ENCODE measurements around the gene FBP2. TPM values are rescaled to one million over a fixed set of nuclear protein-coding genes. Genes with fewer than 3 reads are reported as not detected.

FBP2 gene
- total RNA-seq, 1 experiment from 2014 or later: not detected

GRCh38 chr9:94584555-94584954 lies 9.1 kb downstream of the FBP2 start:
- POLR2A ChIA-PET: no interaction called here
- Mint-ChIP-seq H3K36me3 (no peaks in the 10 kb centered on the region), H3K4me1 (no peaks in the 10 kb centered on the region), H3K27me3 (ENCODE audit: low read depth) (no peaks in the 10 kb centered on the region), H3K27ac (no peak overlapping the region), H3K4me3 (no peak overlapping the region), H3K9me3 (peaks cover 4% of the 10 kb centered on the region)
- ATAC-seq (no peak), DNase-seq (ENCODE audit: low spot score) (no peak)
- TF ChIP-seq NFE2L1 (CRISPR knock-in tag; IDR thresholded peaks at IDR 0.05) (no peak), ZNF121 (CRISPR knock-in tag; IDR thresholded peaks at IDR 0.05) (no peak), MAX (CRISPR knock-in tag; IDR thresholded peaks at IDR 0.05) (no peak), IRF2 (CRISPR knock-in tag; IDR thresholded peaks at IDR 0.05; ENCODE audit: borderline replicate concordance, low read depth) (no peak), ATF2 (CRISPR knock-in tag; IDR thresholded peaks at IDR 0.05; ENCODE audit: borderline replicate concordance, low read depth) (no peak), ZNF232 (CRISPR knock-in tag; IDR thresholded peaks at IDR 0.05) (no peak), NR3C1 (CRISPR knock-in tag; conservative IDR thresholded peaks at IDR 0.05; ENCODE audit: low read depth) (no peak), TEAD4 (CRISPR knock-in tag; IDR thresholded peaks at IDR 0.05) (no peak), ZBTB21 (CRISPR knock-in tag; IDR thresholded peaks at IDR 0.05; ENCODE audit: borderline replicate concordance) (no peak), CBFB (CRISPR knock-in tag; IDR thresholded peaks at IDR 0.05; ENCODE audit: low read depth) (no peak), MYBL2 (CRISPR knock-in tag; IDR thresholded peaks at IDR 0.05) (no peak), PRRX2 (CRISPR knock-in tag; IDR thresholded peaks at IDR 0.05) (no peak), PREB (CRISPR knock-in tag; IDR thresholded peaks at IDR 0.05; ENCODE audit: borderline replicate concordance) (no peak)
- TF ChIP-seq, protein P1, sequence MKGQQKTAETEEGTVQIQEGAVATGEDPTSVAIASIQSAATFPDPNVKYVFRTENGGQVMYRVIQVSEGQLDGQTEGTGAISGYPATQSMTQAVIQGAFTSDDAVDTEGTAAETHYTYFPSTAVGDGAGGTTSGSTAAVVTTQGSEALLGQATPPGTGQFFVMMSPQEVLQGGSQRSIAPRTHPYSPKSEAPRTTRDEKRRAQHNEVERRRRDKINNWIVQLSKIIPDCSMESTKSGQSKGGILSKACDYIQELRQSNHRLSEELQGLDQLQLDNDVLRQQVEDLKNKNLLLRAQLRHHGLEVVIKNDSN (CRISPR knock-in tag; IDR thresholded peaks at IDR 0.05): no peak
- TF ChIP-seq, protein P2, sequence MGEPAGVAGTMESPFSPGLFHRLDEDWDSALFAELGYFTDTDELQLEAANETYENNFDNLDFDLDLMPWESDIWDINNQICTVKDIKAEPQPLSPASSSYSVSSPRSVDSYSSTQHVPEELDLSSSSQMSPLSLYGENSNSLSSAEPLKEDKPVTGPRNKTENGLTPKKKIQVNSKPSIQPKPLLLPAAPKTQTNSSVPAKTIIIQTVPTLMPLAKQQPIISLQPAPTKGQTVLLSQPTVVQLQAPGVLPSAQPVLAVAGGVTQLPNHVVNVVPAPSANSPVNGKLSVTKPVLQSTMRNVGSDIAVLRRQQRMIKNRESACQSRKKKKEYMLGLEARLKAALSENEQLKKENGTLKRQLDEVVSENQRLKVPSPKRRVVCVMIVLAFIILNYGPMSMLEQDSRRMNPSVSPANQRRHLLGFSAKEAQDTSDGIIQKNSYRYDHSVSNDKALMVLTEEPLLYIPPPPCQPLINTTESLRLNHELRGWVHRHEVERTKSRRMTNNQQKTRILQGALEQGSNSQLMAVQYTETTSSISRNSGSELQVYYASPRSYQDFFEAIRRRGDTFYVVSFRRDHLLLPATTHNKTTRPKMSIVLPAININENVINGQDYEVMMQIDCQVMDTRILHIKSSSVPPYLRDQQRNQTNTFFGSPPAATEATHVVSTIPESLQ (CRISPR knock-in tag; IDR thresholded peaks at IDR 0.05): no peak
- TF ChIP-seq, protein P3, sequence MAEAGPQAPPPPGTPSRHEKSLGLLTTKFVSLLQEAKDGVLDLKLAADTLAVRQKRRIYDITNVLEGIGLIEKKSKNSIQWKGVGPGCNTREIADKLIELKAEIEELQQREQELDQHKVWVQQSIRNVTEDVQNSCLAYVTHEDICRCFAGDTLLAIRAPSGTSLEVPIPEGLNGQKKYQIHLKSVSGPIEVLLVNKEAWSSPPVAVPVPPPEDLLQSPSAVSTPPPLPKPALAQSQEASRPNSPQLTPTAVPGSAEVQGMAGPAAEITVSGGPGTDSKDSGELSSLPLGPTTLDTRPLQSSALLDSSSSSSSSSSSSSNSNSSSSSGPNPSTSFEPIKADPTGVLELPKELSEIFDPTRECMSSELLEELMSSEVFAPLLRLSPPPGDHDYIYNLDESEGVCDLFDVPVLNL (CRISPR knock-in tag; IDR thresholded peaks at IDR 0.05; ENCODE audit: borderline replicate concordance, low read depth): no peak
- TF ChIP-seq, protein P4, sequence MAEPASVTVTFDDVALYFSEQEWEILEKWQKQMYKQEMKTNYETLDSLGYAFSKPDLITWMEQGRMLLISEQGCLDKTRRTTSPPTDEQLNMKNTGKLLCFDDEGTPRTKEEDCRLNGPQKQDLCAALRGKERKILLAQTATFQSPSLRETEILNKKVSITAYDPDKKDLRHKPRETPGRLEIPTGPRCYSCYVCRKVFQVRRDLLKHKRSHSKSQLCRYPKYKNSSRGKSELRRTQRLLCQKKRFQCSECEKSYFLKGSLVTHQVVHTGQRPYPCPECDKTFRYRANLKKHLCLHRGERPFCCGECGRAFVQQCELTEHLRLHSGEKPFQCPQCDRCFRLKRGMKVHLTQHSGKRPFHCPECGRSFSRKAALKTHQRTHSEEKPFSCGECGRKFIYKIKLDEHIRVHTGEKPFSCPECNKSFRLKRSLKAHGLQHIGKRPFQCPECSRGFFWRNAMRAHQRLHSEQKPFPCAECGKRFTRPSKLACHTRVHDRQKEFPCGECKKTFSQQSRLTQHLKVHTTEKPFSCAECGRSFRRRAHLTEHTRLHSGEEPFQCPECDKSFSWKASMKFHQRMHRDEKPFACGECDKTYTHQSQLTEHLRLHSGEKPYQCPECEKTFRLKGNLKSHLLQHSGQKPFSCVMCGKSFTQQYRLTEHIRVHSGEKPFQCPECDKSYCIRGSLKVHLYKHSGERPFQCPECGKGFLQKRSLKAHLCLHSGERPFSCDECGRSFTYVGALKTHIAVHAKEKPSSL (CRISPR knock-in tag; conservative IDR thresholded peaks at IDR 0.05): no peak
- CTCF ChIA-PET: no interaction called here

- H3K9me3 Mint-ChIP-seq: peaks cover 5% of the 10 kb centered on the region
- peaks cover 4% of the 10 kb centered on the region; the same call in 1 of the 2 replicates for H3K4me1 Mint-ChIP-seq
- ATAC-seq (no peak), DNase-seq (ENCODE audit: low spot score) (no peak)
- ChIA-PET CTCF (no interaction called here), POLR2A (no interaction called here)
- H3K27ac Mint-ChIP-seq: no peak overlapping the region
- H3K4me3 Mint-ChIP-seq: no peak overlapping the region
- no peaks in the 10 kb centered on the region for H3K36me3 Mint-ChIP-seq
- H3K27me3 Mint-ChIP-seq (ENCODE audit: low read depth): no peaks in the 10 kb centered on the region
- TF ChIP-seq NR1H2 (CRISPR knock-in tag; IDR thresholded peaks at IDR 0.05) (no peak), ESRRA (CRISPR knock-in tag; IDR thresholded peaks at IDR 0.05; ENCODE audit: borderline replicate concordance) (no peak), CTCF (IDR thresholded peaks at IDR 0.05) (no peak), RORB (CRISPR knock-in tag; IDR thresholded peaks at IDR 0.05) (no peak), ETV6 (CRISPR knock-in tag; IDR thresholded peaks at IDR 0.05) (no peak)
Observed at GRCh38 chr9:94581728-94582127, 11.9 kb downstream of the FBP2 start.

Measured in WTC11 (cell line).